Inflammatory macrophage (primary cell): ENCODE measurements around the gene CYP4B1.
"Not testable (repeated sequence)": the region's sequence is repeated elsewhere in the genome, so short reads cannot be mapped to it uniquely, and the experiment has no call there.

Source experiments
- DNase-seq, 2 donors: peaks; one replicate each; pipeline ENCODE4 v3.0.0-alpha.2; 2020 to 2022
- total RNA-seq, 18 experiments: gene quantifications; one replicate each; lab custom pipeline; 2026; ENCODE audit warnings: mixed read lengths in 6 of 18, inconsistent platforms in 2 of 18; lab: John Stamatoyannopoulos, UW

CYP4B1 gene
- 0 to 1.8 (median 0) reads per million in 18 experiments for total RNA-seq

- DNase-seq, result no peak
Observed at GRCh38 chr1:46798810-46799209, at the start of gene CYP4B1. Gene CYP4B1 (plus strand): TSS chr1:46799046. CDS start chr1:46799082, 36 bp downstream.

GRCh38 chr1:46749404-46749803 is 49.4 kb upstream of the CYP4B1 start:
- DNase-seq, result no peak

GRCh38 chr1:46749921-46750404 is 48.9 kb upstream of the CYP4B1 start:
- no peak for DNase-seq

GRCh38 chr1:46753985-46754384 is 44.9 kb upstream of the CYP4B1 start:
- no peak for DNase-seq

- not testable (repeated sequence) for DNase-seq
Observed at GRCh38 chr1:46754707-46755106, 44.1 kb upstream of the CYP4B1 start.

GRCh38 chr1:46755121-46755520 is 43.7 kb upstream of the CYP4B1 start:
- no peak for DNase-seq

- DNase-seq, result no peak
Observed at GRCh38 chr1:46757247-46757955, 41.4 kb upstream of the CYP4B1 start.

- no peak for DNase-seq
Observed at GRCh38 chr1:46757956-46758528, 40.8 kb upstream of the CYP4B1 start.

GRCh38 chr1:46760558-46761166 is 38.2 kb upstream of the CYP4B1 start:
- no peak for DNase-seq

GRCh38 chr1:46761740-46762139 is 37.1 kb upstream of the CYP4B1 start:
- DNase-seq, result no peak

GRCh38 chr1:46764402-46764801 is 34.4 kb upstream of the CYP4B1 start:
- no peak for DNase-seq

GRCh38 chr1:46767649-46768282 is 31.1 kb upstream of the CYP4B1 start:
- no peak for DNase-seq

GRCh38 chr1:46768445-46768844 is 30.4 kb upstream of the CYP4B1 start:
- no peak for DNase-seq

- DNase-seq, result no peak
Observed at GRCh38 chr1:46769028-46769740, 29.7 kb upstream of the CYP4B1 start.

- no peak for DNase-seq
Observed at GRCh38 chr1:46770541-46770940, 28.3 kb upstream of the CYP4B1 start.

- peak in 1 of 2 donors; percentile 6 for DNase-seq
Observed at GRCh38 chr1:46772571-46772970, 26.3 kb upstream of the CYP4B1 start.

- no peak for DNase-seq
Observed at GRCh38 chr1:46774297-46774696, 24.5 kb upstream of the CYP4B1 start.

GRCh38 chr1:46778456-46778855 is 20.4 kb upstream of the CYP4B1 start:
- DNase-seq, result not testable (repeated sequence)

- no peak for DNase-seq
Observed at GRCh38 chr1:46784666-46785065, 14.2 kb upstream of the CYP4B1 start.

- DNase-seq, result not testable (repeated sequence)
Observed at GRCh38 chr1:46788634-46789033, 10.2 kb upstream of the CYP4B1 start.

- no peak for DNase-seq
Observed at GRCh38 chr1:46790446-46791101, 8.3 kb upstream of the CYP4B1 start.

GRCh38 chr1:46793126-46793525 is 5.7 kb upstream of the CYP4B1 start:
- DNase-seq, result no peak
